CD4-positive, alpha-beta memory T cell (primary cell): ENCODE results near the gene MYO1C. TPM values are rescaled to one million over a fixed set of nuclear protein-coding genes. Genes with fewer than 3 reads are reported as not detected.

Experiments used
- CTCF ChIA-PET: fragments of 350-600 bp; sonication (Branson Sonifier 250); formaldehyde crosslinking; loops from one replicate; lab custom pipeline; 2021; ENCODE audit warnings: inconsistent platforms; ENCODE audit not compliant: partially characterized antibody; lab: Charles Lee
- POLR2A ChIA-PET: fragments of 350-600 bp; sonication (Branson Sonifier 250); formaldehyde crosslinking; loops from one replicate; lab custom pipeline; 2021; ENCODE audit not compliant: partially characterized antibody; lab: Charles Lee
- DNase-seq, 5 donors: peaks; one replicate each; pipeline versions ENCODE4 v3.0.0 to v3.0.0-alpha.2; 2020 to 2022; ENCODE audit warnings: mixed read lengths in 1 of 5
- H3K27ac ChIP-seq: one replicate; pipeline ENCODE4 v1.7.0; 2013; ENCODE audit warnings: low read depth, low read length
- H3K27me3 ChIP-seq: 2 replicates; pipeline ENCODE4 v1.7.0; 2013; ENCODE audit warnings: mild to moderate bottlenecking, low read length, moderate library complexity; ENCODE audit not compliant: insufficient read depth
- H3K36me3 ChIP-seq: 2 replicates; pipeline ENCODE4 v1.7.0; 2013; ENCODE audit warnings: mild to moderate bottlenecking, low read length, moderate library complexity; ENCODE audit not compliant: insufficient read depth
- H3K4me1 ChIP-seq: 2 replicates; pipeline ENCODE4 v1.7.0; 2013; ENCODE audit warnings: mild to moderate bottlenecking, low read length, moderate library complexity; ENCODE audit not compliant: insufficient read depth
- H3K4me3 ChIP-seq, 2 donors: one replicate each; pipeline ENCODE4 v1.7.0; 2013; ENCODE audit warnings: low read length in 2 of 2, mild to moderate bottlenecking in 1 of 2
- H3K9me3 ChIP-seq, 2 donors: one replicate each; pipeline ENCODE4 v1.7.0; 2013; ENCODE audit warnings: low read length in 2 of 2, control low read depth in 1 of 2; ENCODE audit not compliant: control insufficient read depth in 1 of 2
- H3K27ac Mint-ChIP-seq, 7 donors: one replicate each; pipeline ENCODE4 v1.8.0; 2020 to 2021; ENCODE audit warnings: mixed read lengths in 7 of 7, mild to moderate bottlenecking in 6 of 7, inconsistent platforms in 3 of 7, moderate library complexity in 3 of 7
- H3K27me3 Mint-ChIP-seq, 2 donors: one replicate each; pipeline ENCODE4 v1.8.0; 2020 to 2021; ENCODE audit warnings: mixed read lengths in 2 of 2
- H3K36me3 Mint-ChIP-seq, 2 donors: one replicate each; pipeline ENCODE4 v1.8.0; 2020 to 2021; ENCODE audit warnings: mixed read lengths in 2 of 2, inconsistent platforms in 1 of 2, mild to moderate bottlenecking in 1 of 2
- H3K4me1 Mint-ChIP-seq, 4 donors: one replicate each; pipeline ENCODE4 v1.8.0; 2020 to 2021; ENCODE audit warnings: mixed read lengths in 4 of 4, mild to moderate bottlenecking in 1 of 4
- H3K4me3 Mint-ChIP-seq, 8 donors: one replicate each; pipeline ENCODE4 v1.8.0; 2020 to 2021; ENCODE audit warnings: mixed read lengths in 8 of 8, mild to moderate bottlenecking in 7 of 8, moderate library complexity in 6 of 8, inconsistent platforms in 3 of 8
- H3K9me3 Mint-ChIP-seq, 8 donors: one replicate each; pipeline ENCODE4 v1.8.0; 2020 to 2021; ENCODE audit warnings: mixed read lengths in 8 of 8, mild to moderate bottlenecking in 5 of 8, inconsistent platforms in 3 of 8, moderate library complexity in 1 of 8
- intact Hi-C: fragments of 100-400 bp; cut with micrococcal nuclease; formaldehyde crosslinking; loops from one replicate; pipeline ENCODE4 v1.15.1; 2023
- polyA plus RNA-seq, 2 donors: library from polyadenylated mRNA; unstranded; fragments of 300-500 nt; fragmentation: Illumina TruSeq; gene quantifications; one replicate each; pipeline ENCODE4 v1.2.3, GENCODE V29; 2021
- total RNA-seq, 2 experiments: library from RNA; stranded (reverse); gene quantifications; one replicate each; pipeline ENCODE4 v1.2.3, GENCODE V29; 2021

The MYO1C gene, protein sequence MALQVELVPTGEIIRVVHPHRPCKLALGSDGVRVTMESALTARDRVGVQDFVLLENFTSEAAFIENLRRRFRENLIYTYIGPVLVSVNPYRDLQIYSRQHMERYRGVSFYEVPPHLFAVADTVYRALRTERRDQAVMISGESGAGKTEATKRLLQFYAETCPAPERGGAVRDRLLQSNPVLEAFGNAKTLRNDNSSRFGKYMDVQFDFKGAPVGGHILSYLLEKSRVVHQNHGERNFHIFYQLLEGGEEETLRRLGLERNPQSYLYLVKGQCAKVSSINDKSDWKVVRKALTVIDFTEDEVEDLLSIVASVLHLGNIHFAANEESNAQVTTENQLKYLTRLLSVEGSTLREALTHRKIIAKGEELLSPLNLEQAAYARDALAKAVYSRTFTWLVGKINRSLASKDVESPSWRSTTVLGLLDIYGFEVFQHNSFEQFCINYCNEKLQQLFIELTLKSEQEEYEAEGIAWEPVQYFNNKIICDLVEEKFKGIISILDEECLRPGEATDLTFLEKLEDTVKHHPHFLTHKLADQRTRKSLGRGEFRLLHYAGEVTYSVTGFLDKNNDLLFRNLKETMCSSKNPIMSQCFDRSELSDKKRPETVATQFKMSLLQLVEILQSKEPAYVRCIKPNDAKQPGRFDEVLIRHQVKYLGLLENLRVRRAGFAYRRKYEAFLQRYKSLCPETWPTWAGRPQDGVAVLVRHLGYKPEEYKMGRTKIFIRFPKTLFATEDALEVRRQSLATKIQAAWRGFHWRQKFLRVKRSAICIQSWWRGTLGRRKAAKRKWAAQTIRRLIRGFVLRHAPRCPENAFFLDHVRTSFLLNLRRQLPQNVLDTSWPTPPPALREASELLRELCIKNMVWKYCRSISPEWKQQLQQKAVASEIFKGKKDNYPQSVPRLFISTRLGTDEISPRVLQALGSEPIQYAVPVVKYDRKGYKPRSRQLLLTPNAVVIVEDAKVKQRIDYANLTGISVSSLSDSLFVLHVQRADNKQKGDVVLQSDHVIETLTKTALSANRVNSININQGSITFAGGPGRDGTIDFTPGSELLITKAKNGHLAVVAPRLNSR
- 10 to 100 TPM; 30.9 to 31.1 TPM for total RNA-seq
- polyA plus RNA-seq: 10 to 100 TPM in 1 of 2 donors, 1 to 10 TPM in 1; 6.3 to 18.7 TPM

DNA sequence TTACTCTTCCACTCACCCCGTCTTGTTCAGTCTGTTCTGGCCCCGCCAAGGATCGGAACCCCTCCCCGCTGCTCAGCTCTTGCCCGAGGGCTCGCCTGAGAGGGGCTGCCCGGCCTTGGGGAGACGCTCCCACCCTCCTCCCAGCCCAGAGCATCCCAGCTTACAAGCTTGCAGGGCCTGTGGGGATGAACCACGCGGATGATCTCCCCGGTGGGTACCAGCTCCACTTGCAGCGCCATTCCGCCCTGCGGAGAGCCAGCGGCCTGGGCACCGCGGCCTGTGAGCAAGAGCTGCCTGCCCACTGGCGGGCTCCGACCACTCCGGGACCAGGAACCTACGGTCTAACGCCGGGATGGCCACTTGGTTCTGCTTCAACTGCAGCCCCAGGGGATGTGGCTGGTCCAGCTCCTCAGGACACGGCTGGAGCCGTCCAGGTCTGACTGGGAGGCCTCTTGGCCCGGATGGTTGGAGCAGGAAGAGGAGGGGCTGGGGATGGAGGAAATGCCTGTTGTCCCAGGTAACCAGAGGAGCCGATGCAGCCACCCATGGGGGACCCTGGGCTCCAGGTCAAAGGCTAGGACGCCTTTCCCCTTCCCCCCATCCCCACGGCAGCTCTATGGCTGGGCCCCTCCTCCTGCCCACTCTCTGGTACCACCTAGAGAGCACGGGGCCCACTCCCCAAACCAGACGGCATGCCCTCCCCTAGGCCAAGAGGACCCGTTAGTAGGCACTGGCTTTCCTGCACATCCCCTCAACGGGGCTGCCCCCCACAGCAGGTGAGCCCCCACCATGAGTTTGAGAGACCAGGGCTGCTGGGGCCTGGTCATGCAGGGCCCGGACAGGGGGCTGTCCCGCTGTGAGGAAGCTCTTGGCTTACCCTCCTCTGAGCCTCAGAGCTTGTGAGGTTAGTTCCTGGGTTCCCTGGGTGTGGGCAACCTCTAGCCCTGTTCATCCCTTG lies at the start of gene MYO1C:
Gene MYO1C (minus strand): TSS at position 438 of the 958 bp plus-strand sequence. CDS start 199 bp downstream, at position 239.
- no peak within 1 kb of the TSS for H3K27ac ChIP-seq
- Mint-ChIP-seq H3K27ac (peak within 1 kb of the TSS; percentile 66 to 88 (median 86)), H3K36me3 (peaks cover 3 to 20% of the 10 kb centered on the region in 2 donors), H3K9me3 (peaks cover 0 to 4% (median 0%) of the 10 kb centered on the region in 8 donors), H3K27me3 (no peaks in the 10 kb centered on the region), H3K4me1 (peaks cover 13 to 51% (median 29%) of the 10 kb centered on the region in 4 donors), H3K4me3 (peak within 1 kb of the TSS; percentile 77 to 92 (median 84))
- peaks cover 13% of the 10 kb centered on the region for H3K36me3 ChIP-seq
- ChIA-PET POLR2A (interaction anchor here (0.7 to 2.9 kb wide), 8 partner anchors 8 to 234 kb away, joined by 3 to 22 read pairs (median 4); partner anchors contain the start of genes INPP5K and YWHAE), CTCF (interaction anchor here (1.0 to 1.1 kb wide), 2 partner anchors 23 to 128 kb away, joined by 3 to 4 read pairs; partner anchors contain the start of gene INPP5K)
- no peaks in the 10 kb centered on the region for H3K9me3 ChIP-seq
- intact Hi-C loops: no loop called here
- H3K4me1 ChIP-seq: peaks cover 38% of the 10 kb centered on the region
- no peaks in the 10 kb centered on the region for H3K27me3 ChIP-seq
- no peak for DNase-seq
- peak within 1 kb of the TSS in 1 of 2 donors; percentile 45 for H3K4me3 ChIP-seq

DNA sequence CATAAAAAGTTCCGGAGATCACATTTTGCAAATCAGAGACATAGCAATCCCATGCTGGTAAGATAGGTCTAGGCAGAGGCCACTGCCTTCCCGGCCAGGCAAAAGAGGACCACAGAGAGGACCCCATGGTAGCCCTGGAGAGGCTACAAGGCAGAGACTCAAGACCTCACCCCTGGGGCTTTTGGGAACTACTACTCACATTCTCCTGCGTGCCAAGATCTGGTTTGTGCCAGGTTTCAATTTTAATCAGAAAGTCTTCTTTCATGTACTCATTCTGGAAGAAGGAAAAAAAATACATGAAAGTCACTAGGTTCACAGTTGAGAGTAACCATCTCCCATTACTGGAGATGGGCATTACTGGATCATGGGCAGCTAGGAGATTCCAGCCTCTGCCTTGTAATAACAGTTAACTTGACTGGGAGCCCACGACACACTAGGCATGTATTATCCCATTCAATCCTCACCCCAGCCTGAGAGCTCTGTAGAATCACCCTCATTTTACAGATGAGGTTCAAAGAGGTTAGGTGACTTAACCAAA lies 49.0 kb upstream of the MYO1C start:
- Mint-ChIP-seq H3K36me3 (peaks cover 35 to 65% of the 10 kb centered on the region in 2 donors), H3K27me3 (no peaks in the 10 kb centered on the region), H3K4me1 (peaks cover 0 to 4% (median 0%) of the 10 kb centered on the region in 4 donors), H3K4me3 (no peak overlapping the region), H3K9me3 (no peaks in the 10 kb centered on the region), H3K27ac (peak overlapping the region in 3 of 7 donors; percentile 12 to 71 (median 42))
- ChIA-PET CTCF (no interaction called here), POLR2A (no interaction called here)
- peaks cover 39% of the 10 kb centered on the region for H3K36me3 ChIP-seq
- no peaks in the 10 kb centered on the region for H3K4me1 ChIP-seq
- no peak overlapping the region for H3K4me3 ChIP-seq
- no peak overlapping the region for H3K27ac ChIP-seq
- no peaks in the 10 kb centered on the region for H3K27me3 ChIP-seq
- H3K9me3 ChIP-seq: no peaks in the 10 kb centered on the region
- DNase-seq: no peak
- intact Hi-C loops: no loop called here

DNA sequence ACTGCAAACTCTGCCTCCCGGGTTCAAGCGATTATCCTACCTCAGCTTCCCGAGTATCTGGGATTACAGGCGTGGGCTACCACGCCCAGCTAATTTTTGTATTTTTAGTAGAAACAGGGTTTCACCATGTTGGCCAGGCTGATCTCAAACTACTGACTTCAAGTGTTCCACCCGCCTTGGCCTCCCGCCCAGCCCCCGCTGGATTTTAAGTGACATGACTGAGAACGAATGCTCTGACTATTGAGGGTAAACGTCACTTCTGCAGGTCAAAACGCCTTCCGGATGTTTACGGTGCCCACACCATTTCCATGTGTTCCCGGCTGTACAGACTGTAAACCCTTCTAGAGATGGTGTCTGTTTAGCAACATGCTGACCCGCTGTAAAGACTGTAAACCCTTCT lies 47.3 kb upstream of the MYO1C start:
- no peaks in the 10 kb centered on the region for H3K9me3 Mint-ChIP-seq
- peaks cover 47% of the 10 kb centered on the region for H3K36me3 ChIP-seq
- no peaks in the 10 kb centered on the region for H3K9me3 ChIP-seq

DNA sequence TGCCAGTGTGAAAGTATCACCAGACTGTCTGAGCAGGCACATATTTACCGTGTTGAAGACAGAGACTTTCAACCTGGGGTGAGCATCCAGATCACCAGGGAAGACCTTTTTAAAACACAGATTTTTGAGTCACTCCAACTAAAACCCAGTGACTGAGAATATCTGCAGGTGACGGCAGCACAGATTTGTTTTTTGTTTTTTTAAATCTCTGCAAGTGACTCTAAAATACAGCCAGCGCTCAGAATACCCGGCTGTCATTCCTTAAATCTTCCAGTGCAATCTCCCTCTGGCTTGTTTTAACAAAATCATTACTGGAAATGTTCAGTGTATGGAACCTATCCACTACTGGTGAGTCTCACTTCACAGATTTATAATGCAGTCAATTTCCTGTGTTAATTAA lies 43.3 kb upstream of the MYO1C start:
- H3K27me3 Mint-ChIP-seq: no peaks in the 10 kb centered on the region
- Histone ChIP-seq H3K36me3 (peaks cover 50% of the 10 kb centered on the region), H3K27me3 (no peaks in the 10 kb centered on the region), H3K4me3 (no peak overlapping the region), H3K4me1 (no peaks in the 10 kb centered on the region), H3K9me3 (no peaks in the 10 kb centered on the region), H3K27ac (no peak overlapping the region)
- H3K4me3 Mint-ChIP-seq: no peak overlapping the region
- H3K9me3 Mint-ChIP-seq: no peaks in the 10 kb centered on the region
- no peak for DNase-seq
- POLR2A ChIA-PET: interaction anchor here (0.6 kb wide), 1 partner anchor 83 kb away, joined by 3 read pairs; no protein-coding TSS in a partner anchor
- CTCF ChIA-PET: interaction anchor here (1.8 kb wide), 1 partner anchor 171 kb away, joined by 3 read pairs; no protein-coding TSS in a partner anchor
- intact Hi-C loops: no loop called here
- H3K4me1 Mint-ChIP-seq: peaks cover 0 to 4% (median under 1%) of the 10 kb centered on the region in 4 donors
- H3K27ac Mint-ChIP-seq: peak overlapping the region in 2 of 7 donors; percentile 42 to 71
- H3K36me3 Mint-ChIP-seq: peaks cover 28 to 57% of the 10 kb centered on the region in 2 donors

More for the DNA sequence above, 47.3 kb upstream of the MYO1C start:
- no peaks in the 10 kb centered on the region for H3K27me3 Mint-ChIP-seq
- no peak overlapping the region for H3K4me3 Mint-ChIP-seq
- H3K36me3 Mint-ChIP-seq: peaks cover 35 to 62% of the 10 kb centered on the region in 2 donors
- no peaks in the 10 kb centered on the region for H3K27me3 ChIP-seq
- intact Hi-C loops: no loop called here
- no peak overlapping the region for H3K27ac ChIP-seq
- no peaks in the 10 kb centered on the region for H3K4me1 Mint-ChIP-seq
- ChIA-PET CTCF (interaction anchor here (0.9 kb wide), 1 partner anchor 22 kb away, joined by 3 read pairs; no protein-coding TSS in a partner anchor), POLR2A (no interaction called here)
- no peak for DNase-seq
- H3K4me1 ChIP-seq: no peaks in the 10 kb centered on the region
- no peak overlapping the region for H3K4me3 ChIP-seq
- peak overlapping the region in 1 of 7 donors; percentile 68 for H3K27ac Mint-ChIP-seq

DNA sequence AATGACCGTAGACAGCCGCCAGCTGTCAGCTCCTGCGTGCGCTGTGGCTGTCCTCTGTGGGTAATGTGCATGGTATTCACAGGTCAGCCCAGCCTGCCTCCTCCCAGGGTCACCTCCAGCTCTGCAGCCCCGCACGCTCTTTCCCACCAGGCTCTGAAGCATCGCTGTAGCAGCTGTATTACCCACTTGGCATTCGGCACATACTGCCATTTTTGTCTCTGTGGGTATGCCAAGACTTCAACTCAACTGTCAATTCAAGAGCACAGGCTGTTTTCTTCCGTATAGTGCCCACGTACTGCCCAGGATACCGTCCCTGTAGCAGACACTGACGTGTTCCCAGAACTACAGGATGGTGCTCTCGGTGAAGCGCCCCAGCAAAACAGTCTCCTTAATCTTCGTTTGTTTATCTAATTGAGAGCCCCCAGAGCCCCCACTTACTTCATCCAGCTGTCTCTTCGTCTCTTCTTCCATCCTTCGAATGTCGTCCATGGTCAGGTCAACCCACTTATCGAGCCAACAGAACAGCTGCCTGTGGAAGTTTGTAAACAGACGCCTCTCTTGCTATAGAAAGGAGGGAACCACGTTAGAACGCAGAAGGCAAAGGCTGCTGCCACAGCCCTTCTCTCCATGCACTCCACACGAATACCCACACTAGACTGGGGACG lies 41.3 kb upstream of the MYO1C start:
- Histone ChIP-seq H3K4me1 (no peaks in the 10 kb centered on the region), H3K27me3 (no peaks in the 10 kb centered on the region), H3K27ac (no peak overlapping the region), H3K4me3 (no peak overlapping the region), H3K36me3 (peaks cover 45% of the 10 kb centered on the region), H3K9me3 (no peaks in the 10 kb centered on the region)
- no peaks in the 10 kb centered on the region for H3K9me3 Mint-ChIP-seq
- peaks cover 25 to 51% of the 10 kb centered on the region in 2 donors for H3K36me3 Mint-ChIP-seq
- intact Hi-C loops: no loop called here
- peaks cover 0 to 4% (median under 1%) of the 10 kb centered on the region in 4 donors for H3K4me1 Mint-ChIP-seq
- H3K27me3 Mint-ChIP-seq: no peaks in the 10 kb centered on the region
- DNase-seq: no peak
- peak overlapping the region in 2 of 7 donors; percentile 54 to 77 for H3K27ac Mint-ChIP-seq
- H3K4me3 Mint-ChIP-seq: no peak overlapping the region
- ChIA-PET CTCF (interaction anchor here (1.2 to 2.8 kb wide), 8 partner anchors 16 to 201 kb away, joined by 3 to 29 read pairs (median 4); partner anchors contain the start of gene INPP5K), POLR2A (interaction anchor here (0.9 to 1.3 kb wide), 3 partner anchors 17 to 169 kb away, joined by 3 to 7 read pairs (median 3); partner anchors contain the start of gene INPP5K)
